Spleen (tissue), 11 donors: ENCODE results near the gene POMT2. TPM values are rescaled to one million over a fixed set of nuclear protein-coding genes. Genes with fewer than 3 reads are reported as not detected.

Source experiments
- DNase-seq: peaks from one replicate; pipeline ENCODE4 v3.0.0-alpha.2; 2020
- H3K27ac ChIP-seq, 8 donors: fragments of 200-600 bp; sonication (generic) in 7 of 8; 1 replicate in 4 of 8; 2 replicates in 4 of 8; pipeline versions ENCODE4 v1.5.0 to v1.8.0; 2016 to 2021; ENCODE audit warnings: inconsistent platforms in 4 of 8, mild to moderate bottlenecking in 4 of 8, moderate library complexity in 1 of 8
- H3K27me3 ChIP-seq, 7 donors: fragments of 200-600 bp; sonication (generic) in 6 of 7; replicated peaks in 1 of 7; 1 replicate in 4 of 7; 2 replicates in 3 of 7; pipeline versions ENCODE4 v1.5.0 to v1.8.0; 2016 to 2021; ENCODE audit warnings: inconsistent platforms in 3 of 7, mild to moderate bottlenecking in 1 of 7
- H3K36me3 ChIP-seq, 6 donors: fragments of 200-600 bp; sonication (generic) in 5 of 6; 1 replicate in 4 of 6; 2 replicates in 2 of 6; pipeline versions ENCODE4 v1.5.0 to v1.8.0; 2016 to 2021; ENCODE audit warnings: inconsistent platforms in 2 of 6
- H3K4me1 ChIP-seq, 6 donors: fragments of 200-600 bp; sonication (generic) in 5 of 6; 1 replicate in 3 of 6; 2 replicates in 3 of 6; pipeline versions ENCODE4 v1.5.0 to v1.8.0; 2016 to 2021; ENCODE audit warnings: inconsistent platforms in 3 of 6
- H3K4me3 ChIP-seq, 8 donors: fragments of 200-600 bp; sonication (generic) in 7 of 8; 1 replicate in 4 of 8; 2 replicates in 4 of 8; pipeline versions ENCODE4 v1.5.0 to v1.8.0; 2016 to 2021; ENCODE audit warnings: inconsistent platforms in 4 of 8, mild to moderate bottlenecking in 4 of 8, moderate library complexity in 2 of 8
- H3K9me3 ChIP-seq, 8 donors: fragments of 200-600 bp; sonication (generic) in 7 of 8; 1 replicate in 4 of 8; 2 replicates in 4 of 8; pipeline versions ENCODE4 v1.5.0 to v1.8.0; 2016 to 2021; ENCODE audit warnings: inconsistent platforms in 4 of 8
- CTCF ChIP-seq, 11 experiments: fragments of 200-600 bp in 7 of 11; fragments of 450-650 bp in 4 of 11; sonication (generic) in 4 of 11; IDR thresholded peaks in 8 of 11; conservative IDR thresholded peaks in 3 of 11; 1 replicate in 7 of 11; 2 replicates in 4 of 11; pipeline versions ENCODE4 v1.4.0 to v1.8.0; 2016 to 2021; ENCODE audit warnings: antibody characterized with exemption in 11 of 11, inconsistent platforms in 4 of 11, mild to moderate bottlenecking in 1 of 11
- POLR2A ChIP-seq, 3 donors: fragments of 450-650 bp; IDR thresholded peaks; one replicate each; pipeline ENCODE4 v1.5.1; 2017; ENCODE audit warnings: antibody characterized with exemption in 3 of 3, mild to moderate bottlenecking in 1 of 3
- POLR2AphosphoS5 ChIP-seq, 3 donors: sonication (generic); formaldehyde crosslinking; IDR thresholded peaks; one replicate each; pipeline ENCODE4 v1.5.1; 2017; ENCODE audit warnings: antibody characterized with exemption in 3 of 3
- WGBS, 5 donors: extraction: QIAGEN DNeasy Blood & Tissue Kit in 3 of 5; methylation state at CpG; one replicate each; pipeline versions ENCODE4 v1.1.5 to v1.1.7; 2013 to 2018; 5-methylcytosine and 5-hydroxymethylcytosine counted together
- intact Hi-C: fragments of 100-400 bp; cut with DNase I; formaldehyde crosslinking; loops from one replicate; pipeline ENCODE4 v1.15.0; 2023; ENCODE audit warnings: low total_unique reads
- polyA plus RNA-seq, 3 donors: library from polyadenylated mRNA; stranded (reverse); fragments of 200-250 nt; gene quantifications; one replicate each; pipeline ENCODE4 v1.2.1, GENCODE V29; 2013
- total RNA-seq, 7 donors: library from RNA; depleted of rRNA in 3 of 7; stranded (reverse); fragments of >200 nt in 3 of 7; fragmentation: NEBNext Ultra II Directional in 4 of 7; extraction: Animal tissue kit (Norgen Biotek cat#: 25700) in 4 of 7; gene quantifications; one replicate each; pipeline versions ENCODE4 v1.1.0 to v1.2.1, GENCODE V29; 2016 to 2021
- donor health status: healthy with polysubstance abuse.
- donor health status: DM: no; HTN: no; CAD: no; lungs with moderate emphysema.
- donor health status: DM: no; HTN: no; CAD: no.
- donor health status: Bipolar disorder and iron deficiency.
- donor health status: healthy.
- donor health status: DM: no; HTN: no; CAD: no.
- donor health status: DM: yes; HTN: yes; CAD: no.

POMT2 gene
- total and polyA plus RNA-seq, 10 donors = 5.4 to 23.6 (median 16.6) TPM

- intact Hi-C loops = no loop called here
- no peak for TF ChIP-seq POLR2A (IDR thresholded peaks at IDR 0.05)
- no peak for TF ChIP-seq POLR2AphosphoS5 (IDR thresholded peaks at IDR 0.05)
- TF ChIP-seq CTCF (IDR thresholded peaks at IDR 0.05 in 8 of 11, conservative IDR thresholded peaks at IDR 0.05 in 3 of 11) = no peak
- Histone ChIP-seq H3K36me3 (peaks cover 0 to 87% (median 28%) of the 10 kb centered on the region in 6 donors), H3K9me3 (no peaks in the 10 kb centered on the region), H3K4me1 (peaks cover 0 to 16% (median 5%) of the 10 kb centered on the region in 6 donors), H3K27me3 (no peaks in the 10 kb centered on the region), H3K4me3 (no peak overlapping the region), H3K27ac (no peak overlapping the region)
- whole genome bisulfite sequencing, 5 donors = 90 to 95% (median 93%) methylated on average over 8 of the region's 8 CpGs
- no peak for DNase-seq
Observed at GRCh38 chr14:77296906-77297305, 23.8 kb downstream of the POMT2 start.

- peaks cover 0 to 12% (median 4%) of the 10 kb centered on the region in 6 donors for H3K4me1 ChIP-seq
- H3K27ac ChIP-seq = no peak overlapping the region
- H3K36me3 ChIP-seq = peaks cover 0 to 85% (median 28%) of the 10 kb centered on the region in 6 donors
- TF ChIP-seq POLR2AphosphoS5 (IDR thresholded peaks at IDR 0.05) (peak in 1 of 3 donors; percentile 10), CTCF (IDR thresholded peaks at IDR 0.05 in 8 of 11, conservative IDR thresholded peaks at IDR 0.05 in 3 of 11) (no peak)
- H3K4me3 ChIP-seq = no peak overlapping the region
- 72 to 89% (median 86%) methylated on average over 9 to 13 of the region's 13 CpGs for WGBS, 5 donors
- intact Hi-C loops = no loop called here
- no peaks in the 10 kb centered on the region for H3K9me3 ChIP-seq
- H3K27me3 ChIP-seq = no peaks in the 10 kb centered on the region
- DNase-seq = no peak
Observed at GRCh38 chr14:77296155-77296554, 24.5 kb downstream of the POMT2 start.

- H3K4me1 ChIP-seq = no peaks in the 10 kb centered on the region
- DNase-seq = no peak
- no peak for TF ChIP-seq POLR2AphosphoS5 (IDR thresholded peaks at IDR 0.05)
- no peak for TF ChIP-seq CTCF (IDR thresholded peaks at IDR 0.05 in 8 of 11, conservative IDR thresholded peaks at IDR 0.05 in 3 of 11)
- no peak for TF ChIP-seq POLR2A (IDR thresholded peaks at IDR 0.05)
- H3K4me3 ChIP-seq = no peak overlapping the region
- WGBS, 5 donors = 82 to 95% (median 91%) methylated on average over 3 to 4 of the region's 4 CpGs
- H3K9me3 ChIP-seq = no peaks in the 10 kb centered on the region
- no peaks in the 10 kb centered on the region for H3K27me3 ChIP-seq
- no peak overlapping the region for H3K27ac ChIP-seq
- H3K36me3 ChIP-seq = peaks cover 0 to 89% (median 24%) of the 10 kb centered on the region in 6 donors
- intact Hi-C loops = no loop called here
Observed at GRCh38 chr14:77290705-77291104, 30.0 kb downstream of the POMT2 start.

GRCh38 chr14:77286576-77286975 lies 34.1 kb downstream of the POMT2 start:
- Histone ChIP-seq H3K36me3 (peaks cover 0 to 98% (median 42%) of the 10 kb centered on the region in 6 donors), H3K9me3 (no peaks in the 10 kb centered on the region), H3K4me3 (no peak overlapping the region), H3K4me1 (no peaks in the 10 kb centered on the region), H3K27ac (no peak overlapping the region), H3K27me3 (no peaks in the 10 kb centered on the region)
- intact Hi-C loops = no loop called here
- WGBS, 5 donors = 90 to 99% (median 92%) methylated on average over 5 of the region's 5 CpGs
- DNase-seq = no peak
- TF ChIP-seq POLR2AphosphoS5 (IDR thresholded peaks at IDR 0.05) (no peak), POLR2A (IDR thresholded peaks at IDR 0.05) (no peak), CTCF (IDR thresholded peaks at IDR 0.05 in 8 of 11, conservative IDR thresholded peaks at IDR 0.05 in 3 of 11) (no peak)
